GM10248 (cell line): Measurements from ENCODE around the gene FYCO1.

ENCODE experiments used
- CTCF ChIA-PET: fragments of 300-600 bp; sonication (Branson Sonifier 250); formaldehyde crosslinking; extraction: SDS; loops from one replicate; lab custom pipeline; 2021; ENCODE audit warnings: antibody characterized with exemption; lab: Yijun Ruan, JAX
- POLR2A ChIA-PET: fragments of 350-650 bp; sonication (Branson Sonifier 250); formaldehyde crosslinking; extraction: SDS; loops from one replicate; lab custom pipeline; 2020; ENCODE audit warnings: antibody characterized with exemption; lab: Yijun Ruan, JAX
- DNase-seq: peaks from one replicate; pipeline ENCODE4 v3.0.0; 2012; ENCODE audit errors: extremely low spot score
- CTCF ChIP-seq: IDR thresholded peaks from 2 replicates; pipeline ENCODE4 v1.5.1; 2012; ENCODE audit warnings: mild to moderate bottlenecking, low read depth; ENCODE audit errors: extremely low read depth, missing control alignments, control extremely low read depth

Gene FYCO1

GRCh38 chr3:45873638-45874037 is 122.0 kb downstream of the FYCO1 start:
- CTCF ChIA-PET: interaction anchor here (0.8 to 2.3 kb wide), 5 partner anchors 8 to 55 kb away, joined by 3 to 13 read pairs (median 5); no protein-coding TSS in a partner anchor
- no peak for TF ChIP-seq CTCF
- no peak for DNase-seq
- POLR2A ChIA-PET: interaction anchor here (1.2 kb wide), 1 partner anchor 13 kb away, joined by 4 read pairs; no protein-coding TSS in a partner anchor

- DNase-seq: no peak
- no peak for TF ChIP-seq CTCF
- ChIA-PET CTCF (interaction anchor here (0.8 to 2.3 kb wide), 8 partner anchors 8 to 111 kb away, joined by 3 to 13 read pairs (median 4); no protein-coding TSS in a partner anchor), POLR2A (interaction anchor here (1.2 kb wide), 1 partner anchor 12 kb away, joined by 4 read pairs; no protein-coding TSS in a partner anchor)
Observed at GRCh38 chr3:45873036-45873435, 122.6 kb downstream of the FYCO1 start.

GRCh38 chr3:45872569-45872968 is 123.1 kb downstream of the FYCO1 start:
- DNase-seq: no peak
- CTCF ChIA-PET: interaction anchor here (0.9 to 2.3 kb wide), 11 partner anchors 9 to 280 kb away, joined by 3 to 13 read pairs (median 4); no protein-coding TSS in a partner anchor
- no peak for TF ChIP-seq CTCF
- POLR2A ChIA-PET: interaction anchor here (0.6 to 1.2 kb wide), 2 partner anchors 11 to 18 kb away, joined by 3 to 4 read pairs; no protein-coding TSS in a partner anchor

GRCh38 chr3:45871780-45872179 is 123.8 kb downstream of the FYCO1 start:
- TF ChIP-seq CTCF: no peak
- ChIA-PET POLR2A (interaction anchor here (0.6 kb wide), 1 partner anchor 17 kb away, joined by 3 read pairs; no protein-coding TSS in a partner anchor), CTCF (interaction anchor here (0.9 to 2.3 kb wide), 10 partner anchors 9 to 279 kb away, joined by 3 to 13 read pairs (median 4); no protein-coding TSS in a partner anchor)
- DNase-seq: no peak

GRCh38 chr3:45870099-45870498 is 125.5 kb downstream of the FYCO1 start:
- CTCF ChIA-PET: no interaction called here
- DNase-seq: no peak
- TF ChIP-seq CTCF: no peak
- POLR2A ChIA-PET: interaction anchor here (0.5 kb wide), 1 partner anchor 9 kb away, joined by 7 read pairs; no protein-coding TSS in a partner anchor

GRCh38 chr3:45869638-45870037 is 126.0 kb downstream of the FYCO1 start:
- POLR2A ChIA-PET: interaction anchor here (0.5 kb wide), 1 partner anchor 8 kb away, joined by 7 read pairs; no protein-coding TSS in a partner anchor
- no peak for TF ChIP-seq CTCF

More at GRCh38 chr3:45869638-45870037, 126.0 kb downstream of the FYCO1 start:
- no peak for DNase-seq
- CTCF ChIA-PET: no interaction called here
